Fibroblast of pulmonary artery (primary cell): ENCODE data around the gene LHPP.

Source experiments
- DNase-seq: peaks from one replicate; pipeline ENCODE4 v3.0.0-alpha.2; 2010; ENCODE audit warnings: low read depth
- H3K4me3 ChIP-seq: replicated peaks from 2 replicates; pipeline ENCODE4 v1.5.1; 2011; ENCODE audit warnings: low read depth, mild to moderate bottlenecking, control low read depth, low read length, moderate library complexity
- CTCF ChIP-seq: IDR thresholded peaks from 2 replicates; pipeline ENCODE4 v1.5.1; 2011; ENCODE audit warnings: mild to moderate bottlenecking, control low read depth, low read length, inconsistent platforms; ENCODE audit errors: missing control alignments

Gene LHPP

GRCh38 chr10:124616040-124616835 is 154.6 kb downstream of the LHPP start:
- H3K4me3 ChIP-seq, result no peak overlapping the region

GRCh38 chr10:124616836-124617130 is 155.2 kb downstream of the LHPP start:
- TF ChIP-seq CTCF, result no peak
- no peak overlapping the region for H3K4me3 ChIP-seq
- DNase-seq, result no peak

More at GRCh38 chr10:124616040-124616835, 154.6 kb downstream of the LHPP start:
- no peak for DNase-seq
- no peak for TF ChIP-seq CTCF

- TF ChIP-seq CTCF, result no peak
- H3K4me3 ChIP-seq, result no peak overlapping the region
- DNase-seq, result no peak
Measured at GRCh38 chr10:124618470-124619073, 156.9 kb downstream of the LHPP start.

DNA sequence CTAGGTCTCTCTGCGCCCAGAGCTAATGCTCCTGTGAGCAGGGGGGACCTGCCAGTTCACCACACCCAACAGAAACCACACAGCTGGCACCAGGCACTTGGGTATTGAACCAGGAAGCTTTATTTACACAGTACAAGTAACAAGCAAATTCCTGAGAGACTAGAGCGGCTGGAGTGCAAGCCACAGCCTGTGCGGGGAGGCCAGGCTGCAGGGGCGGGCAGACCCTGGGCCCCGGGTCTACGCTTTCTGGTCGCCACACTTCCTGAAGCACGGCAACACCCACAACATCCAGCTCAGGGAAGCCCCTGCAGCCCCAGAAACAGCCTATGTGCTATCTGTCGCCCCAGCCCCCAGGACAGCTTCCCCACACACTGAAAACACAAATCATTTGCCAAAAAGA is 157.6 kb downstream of the LHPP start:
- no peak overlapping the region for H3K4me3 ChIP-seq
- no peak for DNase-seq
- TF ChIP-seq CTCF, result no peak

- TF ChIP-seq CTCF, result no peak
- no peak overlapping the region for H3K4me3 ChIP-seq
- DNase-seq, result no peak
Measured at GRCh38 chr10:124619802-124620490, 158.3 kb downstream of the LHPP start.

- no peak for DNase-seq
- TF ChIP-seq CTCF, result no peak
- no peak overlapping the region for H3K4me3 ChIP-seq
Measured at GRCh38 chr10:124621637-124622036, 160.0 kb downstream of the LHPP start.

GRCh38 chr10:124622158-124622557 is 160.5 kb downstream of the LHPP start:
- no peak for TF ChIP-seq CTCF
- DNase-seq, result no peak
- H3K4me3 ChIP-seq, result no peak overlapping the region
